Brain microvascular endothelial cell (primary cell): Measurements from ENCODE around the gene NCL.

ENCODE experiments used
- DNase-seq: peaks from one replicate; pipeline ENCODE4 v3.0.0-alpha.2; 2020
- H3K27ac ChIP-seq: fragments of 250-450 bp; sonication (Bioruptor Pico); 2 replicates; pipeline ENCODE4 v1.5.1; 2020; ENCODE audit warnings: mild to moderate bottlenecking, moderate library complexity
- H3K27me3 ChIP-seq: fragments of 250-450 bp; sonication (Bioruptor Pico); replicated peaks from 2 replicates; pipeline ENCODE4 v1.5.1; 2020; ENCODE audit warnings: mild to moderate bottlenecking
- H3K36me3 ChIP-seq: fragments of 250-450 bp; sonication (Bioruptor Pico); replicated peaks from 2 replicates; pipeline ENCODE4 v1.5.1; 2020; ENCODE audit warnings: mild to moderate bottlenecking
- H3K4me3 ChIP-seq: 2 replicates; pipeline ENCODE4 v1.5.1; 2011; ENCODE audit warnings: low read depth, mild to moderate bottlenecking, control low read depth, low read length, moderate library complexity
- in situ Hi-C: cut with HindIII; loops from 2 replicates; pipeline ENCODE4 v1.10.0; 2017; ENCODE audit warnings: low sequenced_read_pairs, low pct_ligation_motif_present
- TF ChIP-seq, protein P1 (sequence below): IDR thresholded peaks from 2 replicates; pipeline ENCODE4 v1.5.1; 2011; ENCODE audit warnings: low read depth, mild to moderate bottlenecking, moderate library complexity, low read length, control low read depth, inconsistent platforms; ENCODE audit errors: missing control alignments

NCL gene, protein sequence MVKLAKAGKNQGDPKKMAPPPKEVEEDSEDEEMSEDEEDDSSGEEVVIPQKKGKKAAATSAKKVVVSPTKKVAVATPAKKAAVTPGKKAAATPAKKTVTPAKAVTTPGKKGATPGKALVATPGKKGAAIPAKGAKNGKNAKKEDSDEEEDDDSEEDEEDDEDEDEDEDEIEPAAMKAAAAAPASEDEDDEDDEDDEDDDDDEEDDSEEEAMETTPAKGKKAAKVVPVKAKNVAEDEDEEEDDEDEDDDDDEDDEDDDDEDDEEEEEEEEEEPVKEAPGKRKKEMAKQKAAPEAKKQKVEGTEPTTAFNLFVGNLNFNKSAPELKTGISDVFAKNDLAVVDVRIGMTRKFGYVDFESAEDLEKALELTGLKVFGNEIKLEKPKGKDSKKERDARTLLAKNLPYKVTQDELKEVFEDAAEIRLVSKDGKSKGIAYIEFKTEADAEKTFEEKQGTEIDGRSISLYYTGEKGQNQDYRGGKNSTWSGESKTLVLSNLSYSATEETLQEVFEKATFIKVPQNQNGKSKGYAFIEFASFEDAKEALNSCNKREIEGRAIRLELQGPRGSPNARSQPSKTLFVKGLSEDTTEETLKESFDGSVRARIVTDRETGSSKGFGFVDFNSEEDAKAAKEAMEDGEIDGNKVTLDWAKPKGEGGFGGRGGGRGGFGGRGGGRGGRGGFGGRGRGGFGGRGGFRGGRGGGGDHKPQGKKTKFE

GRCh38 chr2:231463698-231464575, at the start of gene NCL:
Gene NCL, minus strand, starts transcription at chr2:231464484. Its CDS starts 131 bp downstream, at chr2:231464353.
- Histone ChIP-seq H3K27ac (peak within 1 kb of the TSS; percentile 100), H3K36me3 (peaks cover 47% of the 10 kb centered on the region), H3K27me3 (no peaks in the 10 kb centered on the region), H3K4me3 (peak within 1 kb of the TSS; percentile 98)
- TF ChIP-seq, protein P1, sequence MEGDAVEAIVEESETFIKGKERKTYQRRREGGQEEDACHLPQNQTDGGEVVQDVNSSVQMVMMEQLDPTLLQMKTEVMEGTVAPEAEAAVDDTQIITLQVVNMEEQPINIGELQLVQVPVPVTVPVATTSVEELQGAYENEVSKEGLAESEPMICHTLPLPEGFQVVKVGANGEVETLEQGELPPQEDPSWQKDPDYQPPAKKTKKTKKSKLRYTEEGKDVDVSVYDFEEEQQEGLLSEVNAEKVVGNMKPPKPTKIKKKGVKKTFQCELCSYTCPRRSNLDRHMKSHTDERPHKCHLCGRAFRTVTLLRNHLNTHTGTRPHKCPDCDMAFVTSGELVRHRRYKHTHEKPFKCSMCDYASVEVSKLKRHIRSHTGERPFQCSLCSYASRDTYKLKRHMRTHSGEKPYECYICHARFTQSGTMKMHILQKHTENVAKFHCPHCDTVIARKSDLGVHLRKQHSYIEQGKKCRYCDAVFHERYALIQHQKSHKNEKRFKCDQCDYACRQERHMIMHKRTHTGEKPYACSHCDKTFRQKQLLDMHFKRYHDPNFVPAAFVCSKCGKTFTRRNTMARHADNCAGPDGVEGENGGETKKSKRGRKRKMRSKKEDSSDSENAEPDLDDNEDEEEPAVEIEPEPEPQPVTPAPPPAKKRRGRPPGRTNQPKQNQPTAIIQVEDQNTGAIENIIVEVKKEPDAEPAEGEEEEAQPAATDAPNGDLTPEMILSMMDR = no peak
- in situ Hi-C loops = no loop called here
- peak; percentile 72 for DNase-seq

DNA sequence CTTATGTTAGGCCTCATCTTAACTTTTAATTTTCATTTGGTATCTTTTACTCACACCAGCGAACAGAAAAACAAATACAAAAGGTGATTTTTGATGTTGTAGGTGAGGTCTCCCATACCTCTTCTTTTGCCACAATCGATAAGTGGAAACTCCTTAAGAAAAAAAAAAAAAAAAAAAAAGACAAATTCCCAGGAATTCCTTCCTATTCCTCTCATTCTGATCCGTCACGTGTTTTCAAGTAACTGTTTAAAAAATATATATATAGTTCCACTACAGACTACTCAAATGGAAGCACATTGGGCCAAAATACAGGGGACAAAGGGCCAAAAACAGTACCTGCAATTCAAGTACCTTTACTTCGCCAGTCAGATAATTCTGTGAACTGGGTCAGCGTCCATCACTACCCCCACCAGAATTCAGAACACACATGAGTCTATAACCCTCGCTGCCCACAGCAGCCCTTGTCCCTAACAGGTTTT, 49.5 kb upstream of the NCL start:
- TF ChIP-seq, protein P1 = no peak
- Histone ChIP-seq H3K4me3 (peak overlapping the region; percentile 61), H3K27me3 (no peaks in the 10 kb centered on the region), H3K36me3 (no peaks in the 10 kb centered on the region), H3K27ac (peak overlapping the region; percentile 87)
- in situ Hi-C loops = no loop called here
- no peak for DNase-seq

DNA sequence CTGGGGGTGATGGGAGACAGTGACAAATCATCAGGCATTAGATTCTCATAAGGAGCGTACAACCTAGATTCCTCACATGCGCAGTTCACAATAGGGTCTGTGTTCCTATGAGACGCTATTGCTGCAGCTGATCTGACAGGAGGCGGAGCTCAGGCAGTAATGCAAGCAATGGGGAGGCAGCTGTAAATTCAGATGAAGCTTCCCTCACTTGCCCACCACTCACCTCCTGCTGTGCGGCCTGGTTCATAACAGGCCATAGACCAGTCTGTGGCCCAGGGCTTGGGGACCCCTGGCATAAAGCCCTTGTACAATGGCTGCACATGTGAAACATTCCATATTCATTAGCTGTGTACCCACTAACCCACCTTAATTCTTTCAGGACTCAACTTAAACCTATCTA, 47.9 kb upstream of the NCL start:
- DNase-seq = peak; percentile 49
- Histone ChIP-seq H3K27ac (no peak overlapping the region), H3K27me3 (no peaks in the 10 kb centered on the region), H3K4me3 (no peak overlapping the region), H3K36me3 (no peaks in the 10 kb centered on the region)
- in situ Hi-C loops = no loop called here
- TF ChIP-seq, protein P1 = no peak

DNA sequence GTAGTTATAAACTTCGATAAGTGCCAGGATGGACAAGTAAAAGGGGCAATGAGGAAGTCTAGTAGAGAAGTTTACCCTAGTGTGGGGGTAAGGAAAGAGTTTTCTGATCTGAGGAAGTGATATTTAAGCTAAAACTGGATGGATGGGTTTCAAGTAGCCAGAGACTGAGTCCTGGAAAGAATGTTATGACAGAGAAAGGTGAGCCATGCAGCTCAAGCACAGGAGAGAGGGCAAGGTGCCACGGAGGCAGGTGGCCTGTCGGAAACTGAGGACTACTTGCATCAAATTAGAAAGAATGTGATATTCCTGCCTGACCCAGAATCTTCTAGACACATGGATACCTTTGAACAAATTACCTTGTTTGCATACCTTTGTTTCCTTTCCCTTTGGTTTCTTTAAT, 39.5 kb upstream of the NCL start:
- H3K36me3 ChIP-seq = no peaks in the 10 kb centered on the region
- no peaks in the 10 kb centered on the region for H3K27me3 ChIP-seq
- no peak overlapping the region for H3K4me3 ChIP-seq
- DNase-seq = no peak
- H3K27ac ChIP-seq = no peak overlapping the region
- in situ Hi-C loops = no loop called here
- TF ChIP-seq, protein P1 = no peak

DNA sequence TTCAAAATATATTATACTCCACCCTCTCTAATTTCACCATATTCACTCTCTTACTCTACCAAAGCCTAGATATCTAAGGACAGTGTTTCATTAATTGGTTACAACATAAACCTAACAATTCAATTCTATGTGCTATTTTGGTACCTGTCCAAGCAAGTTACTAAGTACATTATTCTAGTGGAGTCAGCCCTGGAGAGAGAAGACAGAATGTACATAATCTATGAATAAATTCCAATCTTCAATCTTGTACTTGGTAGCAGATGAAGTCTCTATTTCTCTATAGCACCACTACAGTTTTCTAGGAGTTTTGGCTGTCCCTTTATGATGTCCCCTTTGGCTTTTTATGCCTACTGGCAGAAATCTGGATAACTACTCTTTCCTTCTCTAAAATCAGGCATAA, 38.3 kb upstream of the NCL start:
- Histone ChIP-seq H3K27ac (no peak overlapping the region), H3K36me3 (no peaks in the 10 kb centered on the region), H3K27me3 (no peaks in the 10 kb centered on the region), H3K4me3 (no peak overlapping the region)
- TF ChIP-seq, protein P1 = no peak
- in situ Hi-C loops = no loop called here
- no peak for DNase-seq
